Parathyroid adenoma (tissue), 2 donors: ENCODE measurements around the gene OGN.
"Not testable (repeated sequence)": the region's sequence is repeated elsewhere in the genome, so short reads cannot be mapped to it uniquely, and the experiment has no call there.

ENCODE experiments used
- H2AFZ ChIP-seq: fragments of 300-600 bp; sonication (generic); one replicate; pipeline ENCODE4 v1.7.0; 2017; ENCODE audit warnings: antibody characterized with exemption, mild to moderate bottlenecking
- H3K27ac ChIP-seq: fragments of 300-600 bp; sonication (generic); one replicate; pipeline ENCODE4 v1.7.0; 2017
- H3K27me3 ChIP-seq: fragments of 300-600 bp; sonication (generic); one replicate; pipeline ENCODE4 v1.7.0; 2017; ENCODE audit warnings: low read length; ENCODE audit not compliant: control insufficient read depth, insufficient read depth
- H3K36me3 ChIP-seq: fragments of 300-600 bp; sonication (generic); one replicate; pipeline ENCODE4 v1.7.0; 2017; ENCODE audit warnings: low read length; ENCODE audit not compliant: control insufficient read depth, insufficient read depth
- H3K4me1 ChIP-seq: fragments of 300-600 bp; sonication (generic); one replicate; pipeline ENCODE4 v1.7.0; 2017; ENCODE audit warnings: control low read depth
- H3K4me2 ChIP-seq: fragments of 300-600 bp; sonication (generic); one replicate; pipeline ENCODE4 v1.7.0; 2017; ENCODE audit warnings: low read length
- H3K4me3 ChIP-seq: fragments of 300-600 bp; sonication (generic); one replicate; pipeline ENCODE4 v1.7.0; 2017; ENCODE audit warnings: low read depth, low read length
- H3K79me2 ChIP-seq: fragments of 300-600 bp; sonication (generic); one replicate; pipeline ENCODE4 v1.7.0; 2017; ENCODE audit warnings: control low read depth
- H3K9ac ChIP-seq: fragments of 300-600 bp; sonication (generic); one replicate; pipeline ENCODE4 v1.7.0; 2017; ENCODE audit warnings: mild to moderate bottlenecking
- H3K9me3 ChIP-seq: fragments of 300-600 bp; sonication (generic); one replicate; pipeline ENCODE4 v1.7.0; 2017; ENCODE audit warnings: low read length; ENCODE audit not compliant: control insufficient read depth
- TF ChIP-seq, protein P1 (sequence below): fragments of 300-600 bp; sonication (generic); IDR thresholded peaks from one replicate; pipeline ENCODE4 v1.7.0; 2017; ENCODE audit warnings: antibody characterized with exemption, mild to moderate bottlenecking
- donor health status: primary hyperparathyroidism.

The OGN gene

GRCh38 chr9:92423612-92424011 is 19.2 kb upstream of the OGN start:
- no peak overlapping the region for H3K4me2 ChIP-seq
- no peaks in the 10 kb centered on the region for H3K79me2 ChIP-seq
- no peak overlapping the region for H3K4me3 ChIP-seq
- no peak overlapping the region for H3K27ac ChIP-seq
- no peaks in the 10 kb centered on the region for H3K27me3 ChIP-seq
- H3K9me3 ChIP-seq: no peaks in the 10 kb centered on the region
- no peak overlapping the region for H3K9ac ChIP-seq
- H3K4me1 ChIP-seq: no peaks in the 10 kb centered on the region
- H2AFZ ChIP-seq: no peak overlapping the region
- TF ChIP-seq, protein P1, sequence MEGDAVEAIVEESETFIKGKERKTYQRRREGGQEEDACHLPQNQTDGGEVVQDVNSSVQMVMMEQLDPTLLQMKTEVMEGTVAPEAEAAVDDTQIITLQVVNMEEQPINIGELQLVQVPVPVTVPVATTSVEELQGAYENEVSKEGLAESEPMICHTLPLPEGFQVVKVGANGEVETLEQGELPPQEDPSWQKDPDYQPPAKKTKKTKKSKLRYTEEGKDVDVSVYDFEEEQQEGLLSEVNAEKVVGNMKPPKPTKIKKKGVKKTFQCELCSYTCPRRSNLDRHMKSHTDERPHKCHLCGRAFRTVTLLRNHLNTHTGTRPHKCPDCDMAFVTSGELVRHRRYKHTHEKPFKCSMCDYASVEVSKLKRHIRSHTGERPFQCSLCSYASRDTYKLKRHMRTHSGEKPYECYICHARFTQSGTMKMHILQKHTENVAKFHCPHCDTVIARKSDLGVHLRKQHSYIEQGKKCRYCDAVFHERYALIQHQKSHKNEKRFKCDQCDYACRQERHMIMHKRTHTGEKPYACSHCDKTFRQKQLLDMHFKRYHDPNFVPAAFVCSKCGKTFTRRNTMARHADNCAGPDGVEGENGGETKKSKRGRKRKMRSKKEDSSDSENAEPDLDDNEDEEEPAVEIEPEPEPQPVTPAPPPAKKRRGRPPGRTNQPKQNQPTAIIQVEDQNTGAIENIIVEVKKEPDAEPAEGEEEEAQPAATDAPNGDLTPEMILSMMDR: no peak
- no peaks in the 10 kb centered on the region for H3K36me3 ChIP-seq

DNA sequence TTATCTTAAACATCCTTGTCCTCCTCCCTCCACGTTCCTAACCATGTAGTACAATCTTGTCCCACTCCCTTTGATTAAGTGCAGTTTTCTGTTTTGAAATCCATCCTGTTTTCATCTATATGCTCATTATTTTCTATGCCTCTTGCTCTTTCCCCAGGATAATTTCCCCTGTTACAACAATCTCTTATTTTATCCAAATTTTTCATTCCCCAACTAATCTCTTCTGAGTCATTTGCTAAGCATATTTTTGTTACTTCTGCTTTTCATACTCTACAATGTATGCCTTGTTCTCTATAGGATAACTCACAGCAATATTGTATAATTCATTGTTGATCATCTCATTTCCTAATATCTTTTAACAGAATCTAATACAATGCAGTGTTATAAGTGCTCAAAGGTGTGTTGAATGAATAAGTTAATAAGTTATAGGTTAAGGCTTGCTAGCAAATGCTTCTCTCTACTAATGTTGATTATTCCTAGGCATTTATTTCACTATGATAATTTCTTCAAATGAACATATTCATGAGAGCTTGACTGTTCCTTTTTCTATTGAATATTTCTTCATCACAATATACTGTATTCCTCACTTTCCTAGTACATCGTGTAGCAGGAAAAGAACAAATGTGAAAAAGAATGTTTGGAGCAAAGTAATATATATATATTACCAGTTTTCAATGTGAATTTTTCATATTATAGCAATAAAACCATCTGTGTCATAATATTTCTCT is 18.4 kb upstream of the OGN start:
- Histone ChIP-seq H3K4me2 (no peak overlapping the region), H3K36me3 (no peaks in the 10 kb centered on the region), H3K9me3 (no peaks in the 10 kb centered on the region), H3K4me3 (no peak overlapping the region), H3K27me3 (no peaks in the 10 kb centered on the region), H3K27ac (no peak overlapping the region), H3K79me2 (no peaks in the 10 kb centered on the region), H3K9ac (no peak overlapping the region), H2AFZ (no peak overlapping the region), H3K4me1 (no peaks in the 10 kb centered on the region)
- TF ChIP-seq, protein P1: no peak

GRCh38 chr9:92414566-92414965 is 10.2 kb upstream of the OGN start:
- Histone ChIP-seq H3K27ac (no peak overlapping the region), H3K9ac (no peak overlapping the region), H2AFZ (no peak overlapping the region), H3K4me1 (no peaks in the 10 kb centered on the region), H3K27me3 (no peaks in the 10 kb centered on the region), H3K79me2 (no peaks in the 10 kb centered on the region), H3K9me3 (no peaks in the 10 kb centered on the region), H3K4me3 (no peak overlapping the region), H3K4me2 (no peak overlapping the region), H3K36me3 (no peaks in the 10 kb centered on the region)
- TF ChIP-seq, protein P1: no peak

DNA sequence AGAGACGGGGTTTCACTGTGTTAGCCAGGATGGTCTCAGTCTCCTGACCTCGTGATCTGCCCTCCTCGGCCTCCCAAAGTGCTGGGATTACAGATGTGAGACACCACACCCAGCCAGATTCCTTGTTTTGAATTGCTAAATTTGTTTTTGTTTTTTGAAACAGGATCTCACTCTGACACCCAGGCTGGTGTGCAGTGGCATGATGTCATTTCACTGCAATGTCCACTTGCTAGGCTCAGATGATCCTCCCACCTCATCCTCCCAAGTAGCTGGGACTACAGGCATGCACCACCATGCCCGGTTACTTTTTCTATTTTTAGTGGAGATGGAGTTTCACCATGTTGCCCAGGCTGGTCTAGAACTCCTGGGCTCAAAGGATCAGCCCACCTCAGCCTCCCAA is 6.8 kb upstream of the OGN start:
- H3K27ac ChIP-seq, H3K9me3 ChIP-seq, H3K79me2 ChIP-seq, H3K4me3 ChIP-seq, H3K36me3 ChIP-seq, H3K9ac ChIP-seq, H3K4me1 ChIP-seq, H2AFZ ChIP-seq, H3K4me2 ChIP-seq, H3K27me3 ChIP-seq: not testable (repeated sequence)

DNA sequence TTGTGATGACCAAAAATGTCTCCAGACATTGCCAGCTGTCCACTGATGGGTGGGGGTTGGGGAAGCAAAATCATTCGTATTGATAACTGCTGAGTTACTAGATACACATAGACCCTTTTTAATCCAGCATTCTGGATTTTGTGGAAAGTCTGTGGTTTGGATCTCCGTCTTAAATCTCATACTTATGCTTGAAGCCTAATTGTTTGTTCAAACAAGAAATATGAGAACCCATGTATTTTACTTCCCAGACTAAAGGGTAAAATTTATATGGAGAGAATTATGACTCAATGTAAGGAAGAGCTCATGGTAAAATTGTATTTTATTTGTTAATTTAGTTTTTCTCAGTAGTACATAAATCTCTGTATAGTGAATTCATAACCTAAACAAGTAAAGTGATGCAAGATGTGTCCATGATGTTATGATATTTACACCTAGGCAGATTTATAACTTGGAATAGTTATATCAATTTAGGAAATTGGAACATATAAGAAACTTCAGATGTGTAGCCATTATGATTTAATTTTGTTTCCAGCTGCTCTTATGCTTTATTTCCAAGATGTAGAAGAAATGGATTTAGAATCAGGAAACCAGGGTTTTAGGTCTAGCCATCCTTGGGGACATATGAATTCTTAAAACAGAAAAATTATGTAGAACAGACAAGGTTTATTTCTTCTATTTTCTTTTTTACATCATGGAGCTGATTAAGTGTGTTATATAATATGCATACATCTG is 4.5 kb upstream of the OGN start:
- Histone ChIP-seq H2AFZ (no peak overlapping the region), H3K4me1 (no peaks in the 10 kb centered on the region), H3K27ac (no peak overlapping the region), H3K79me2 (no peaks in the 10 kb centered on the region), H3K4me3 (no peak overlapping the region), H3K27me3 (no peaks in the 10 kb centered on the region), H3K4me2 (no peak overlapping the region), H3K9me3 (no peaks in the 10 kb centered on the region), H3K9ac (no peak overlapping the region), H3K36me3 (no peaks in the 10 kb centered on the region)
- TF ChIP-seq, protein P1: no peak
